OCI-LY1 (cell line): ENCODE data around the gene DYDC2.

Experiments used
- EZH2 ChIP-seq: fragments of 200-600 bp; sonication (generic), shearing (Covaris generic); IDR thresholded peaks from 2 replicates; pipeline ENCODE4 v1.8.0; 2017; ENCODE audit warnings: borderline replicate concordance, mixed run types, mild to moderate bottlenecking, antibody characterized with exemption, low read length, moderate library complexity, mixed read lengths
- TF ChIP-seq, protein P1 (sequence below): fragments of 200-600 bp; sonication (generic), shearing (Covaris generic); IDR thresholded peaks from 2 replicates; pipeline ENCODE4 v1.5.1; 2017; ENCODE audit warnings: mild to moderate bottlenecking, antibody characterized with exemption, low read length, moderate library complexity, mixed read lengths

GRCh38 chr10:80379701-80380100 lies 23.1 kb downstream of the DYDC2 start:
- TF ChIP-seq, protein P1, sequence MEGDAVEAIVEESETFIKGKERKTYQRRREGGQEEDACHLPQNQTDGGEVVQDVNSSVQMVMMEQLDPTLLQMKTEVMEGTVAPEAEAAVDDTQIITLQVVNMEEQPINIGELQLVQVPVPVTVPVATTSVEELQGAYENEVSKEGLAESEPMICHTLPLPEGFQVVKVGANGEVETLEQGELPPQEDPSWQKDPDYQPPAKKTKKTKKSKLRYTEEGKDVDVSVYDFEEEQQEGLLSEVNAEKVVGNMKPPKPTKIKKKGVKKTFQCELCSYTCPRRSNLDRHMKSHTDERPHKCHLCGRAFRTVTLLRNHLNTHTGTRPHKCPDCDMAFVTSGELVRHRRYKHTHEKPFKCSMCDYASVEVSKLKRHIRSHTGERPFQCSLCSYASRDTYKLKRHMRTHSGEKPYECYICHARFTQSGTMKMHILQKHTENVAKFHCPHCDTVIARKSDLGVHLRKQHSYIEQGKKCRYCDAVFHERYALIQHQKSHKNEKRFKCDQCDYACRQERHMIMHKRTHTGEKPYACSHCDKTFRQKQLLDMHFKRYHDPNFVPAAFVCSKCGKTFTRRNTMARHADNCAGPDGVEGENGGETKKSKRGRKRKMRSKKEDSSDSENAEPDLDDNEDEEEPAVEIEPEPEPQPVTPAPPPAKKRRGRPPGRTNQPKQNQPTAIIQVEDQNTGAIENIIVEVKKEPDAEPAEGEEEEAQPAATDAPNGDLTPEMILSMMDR, result no peak
- no peak for TF ChIP-seq EZH2
